K562 (cell line): ENCODE measurements around the gene PRKACB. TPM values are rescaled to one million over a fixed set of nuclear protein-coding genes. Genes with fewer than 3 reads are reported as not detected.

Experiments
- ATAC-seq: fragments of 200-7000 bp; cut with Tn5 transposase; 3 replicates; pipeline ENCODE4 v1.9.1; 2020; ENCODE audit warnings: moderate library complexity
- BruUV-seq: library from RNA; stranded (reverse); fragments of 400-500 nt; replicated peaks from 2 replicates; lab custom pipeline; 2021; lab: Mats Ljungman, UMichigan
- CTCF ChIA-PET: fragments of 300-600 bp; formaldehyde crosslinking; extraction: SDS; loops from one replicate; lab custom pipeline; 2021; ENCODE audit warnings: low intra/inter-chr PET ratio; lab: Yijun Ruan, JAX
- POLR2A ChIA-PET: fragments of 300-600, 350-650 bp; sonication (Branson Sonifier 250); formaldehyde crosslinking; extraction: SDS; loops from one replicate; lab custom pipeline; 2021; ENCODE audit warnings: antibody characterized with exemption, inconsistent platforms; lab: Yijun Ruan, JAX
- DNase-seq, 4 experiments: peaks; one replicate each; pipeline versions ENCODE4 v3.0.0 to v3.0.0-alpha.2; 2011 to 2018; ENCODE audit warnings: low spot score in 3 of 4, mixed read lengths in 3 of 4; ENCODE audit errors: extremely low read depth in 1 of 4
- FAIRE-seq: peaks from 2 replicates; lab custom pipeline; 2011; peaks lifted over from hg19 to GRCh38; lab: Jason Lieb, UNC
- H2AFZ ChIP-seq: 2 replicates; pipeline ENCODE4 v1.6.0; 2011; ENCODE audit warnings: low read depth, low read length, control low read depth, inconsistent platforms
- H3K27ac ChIP-seq: fragments of 200-600 bp; 3 replicates; pipeline ENCODE4 v1.8.0; 2011; ENCODE audit warnings: low read depth, mild to moderate bottlenecking, control low read depth, inconsistent platforms, low read length, moderate library complexity, mixed read lengths; ENCODE audit errors: extremely low read depth
- H3K27me3 ChIP-seq, 2 experiments: fragments of 300-600 bp in 1 of 2; 2 replicates in 1 of 2; 3 replicates in 1 of 2; pipeline versions ENCODE4 v1.6.0 to v1.8.0; 2011; ENCODE audit warnings: inconsistent platforms in 2 of 2, low read length in 2 of 2, mild to moderate bottlenecking in 1 of 2, mixed read lengths in 1 of 2, moderate library complexity in 1 of 2; ENCODE audit not compliant: control insufficient read depth in 2 of 2, insufficient read depth in 2 of 2
- H3K36me3 ChIP-seq: fragments of 300-600 bp; 3 replicates; pipeline ENCODE4 v1.8.0; 2011; ENCODE audit warnings: mild to moderate bottlenecking, low read length, inconsistent platforms; ENCODE audit not compliant: control insufficient read depth, insufficient read depth
- H3K4me1 ChIP-seq, 2 experiments: fragments of 200-600 bp in 1 of 2; replicated peaks in 1 of 2; 2 replicates in 1 of 2; 3 replicates in 1 of 2; pipeline versions ENCODE4 v1.5.1 to v1.8.0; 2011; ENCODE audit warnings: inconsistent platforms in 2 of 2, low read length in 2 of 2, mild to moderate bottlenecking in 1 of 2, mixed read lengths in 1 of 2, moderate library complexity in 1 of 2; ENCODE audit not compliant: control insufficient read depth in 2 of 2, insufficient read depth in 2 of 2
- H3K4me2 ChIP-seq: 2 replicates; pipeline ENCODE4 v1.6.1; 2011; ENCODE audit warnings: low read length, control low read depth, inconsistent platforms, mixed read lengths; ENCODE audit not compliant: insufficient read depth
- H3K4me3 ChIP-seq: fragments of 200-600 bp; sonication (generic), shearing (Covaris generic); 2 replicates; pipeline ENCODE4 v1.5.1; 2016; ENCODE audit warnings: control low read depth, inconsistent platforms
- H3K79me2 ChIP-seq: fragments of 200-600 bp; 3 replicates; pipeline ENCODE4 v1.8.0; 2011; ENCODE audit warnings: low read length, inconsistent platforms; ENCODE audit not compliant: control insufficient read depth, insufficient read depth
- H3K9ac ChIP-seq, 2 experiments: 2 replicates each; pipeline versions ENCODE4 v1.6.0 to v1.6.1; 2011; ENCODE audit warnings: low read depth in 2 of 2, low read length in 2 of 2, control low read depth in 1 of 2, inconsistent platforms in 1 of 2, mild to moderate bottlenecking in 1 of 2, mixed read lengths in 1 of 2; ENCODE audit not compliant: insufficient read depth in 1 of 2
- H3K9me1 ChIP-seq: one replicate; pipeline ENCODE4 v1.6.0; 2011; ENCODE audit warnings: inconsistent platforms, mild to moderate bottlenecking, low read length, moderate library complexity; ENCODE audit not compliant: control insufficient read depth, insufficient read depth
- H3K9me3 ChIP-seq: replicated peaks from 2 replicates; pipeline ENCODE4 v1.5.1; 2011; ENCODE audit warnings: low read depth, low read length, inconsistent platforms; ENCODE audit not compliant: control insufficient read depth, insufficient read depth
- H4K20me1 ChIP-seq: replicated peaks from 2 replicates; pipeline ENCODE4 v1.6.1; 2011; ENCODE audit warnings: low read length, inconsistent platforms, mixed read lengths; ENCODE audit not compliant: control insufficient read depth, insufficient read depth
- ARID1B ChIP-seq: fragments of 450-650 bp; IDR thresholded peaks from 2 replicates; pipeline ENCODE4 v1.6.1; 2016; ENCODE audit warnings: antibody characterized with exemption, mild to moderate bottlenecking, inconsistent platforms
- DNMT1 ChIP-seq: fragments of 450-650 bp; IDR thresholded peaks from 2 replicates; pipeline ENCODE4 v1.6.1; 2016; ENCODE audit warnings: antibody characterized with exemption, mild to moderate bottlenecking
- ELK1 ChIP-seq: sonication (generic); formaldehyde crosslinking; IDR thresholded peaks from 2 replicates; pipeline ENCODE4 v1.8.1; 2022; ENCODE audit warnings: missing genetic modification reagents
- FOXJ3 ChIP-seq: sonication (generic); formaldehyde crosslinking; IDR thresholded peaks from 2 replicates; pipeline ENCODE4 v1.4.0; 2020; ENCODE audit warnings: mild to moderate bottlenecking, missing genetic modification reagents
- FOXP1 ChIP-seq: sonication (generic); formaldehyde crosslinking; IDR thresholded peaks from 2 replicates; pipeline ENCODE4 v1.8.0; 2022; ENCODE audit warnings: mild to moderate bottlenecking, missing genetic modification reagents
- HMG20B ChIP-seq: fragments of 250-450 bp; sonication (Bioruptor Pico); IDR thresholded peaks from 2 replicates; pipeline ENCODE4 v1.5.0; 2021; ENCODE audit warnings: mild to moderate bottlenecking
- MCM2 ChIP-seq: fragments of 450-650 bp; IDR thresholded peaks from 2 replicates; pipeline ENCODE4 v1.6.1; 2017; ENCODE audit warnings: low read depth, mild to moderate bottlenecking
- NFIX ChIP-seq: fragments of 250-450 bp; sonication (Bioruptor Pico); IDR thresholded peaks from 2 replicates; pipeline ENCODE4 v1.4.0; 2020; ENCODE audit warnings: low read depth, mild to moderate bottlenecking, moderate library complexity
- NONO ChIP-seq, 2 experiments: fragments of 200-400 bp in 1 of 2; fragments of 450-650 bp in 1 of 2; formaldehyde crosslinking in 1 of 2; IDR thresholded peaks; 2 replicates each; pipeline ENCODE4 v1.6.1; 2017; ENCODE audit warnings: low read depth in 2 of 2, mild to moderate bottlenecking in 2 of 2, moderate library complexity in 2 of 2, low read length in 1 of 2
- NUFIP1 ChIP-seq: fragments of 450-650 bp; IDR thresholded peaks from 2 replicates; pipeline ENCODE4 v1.6.1; 2018; ENCODE audit not compliant: partially characterized antibody
- RCOR1 ChIP-seq, 2 experiments: IDR thresholded peaks; 2 replicates each; pipeline ENCODE4 v1.6.1; 2012; ENCODE audit warnings: low read depth in 2 of 2, low read length in 2 of 2, borderline replicate concordance in 1 of 2, improper control_type of control experiment in 1 of 2
- SMARCE1 ChIP-seq: fragments of 450-650 bp; IDR thresholded peaks from 2 replicates; pipeline ENCODE4 v1.7.1; 2016; ENCODE audit warnings: mild to moderate bottlenecking
- TEAD1 ChIP-seq, 2 experiments: fragments of 450-650 bp in 1 of 2; sonication (generic) in 1 of 2; formaldehyde crosslinking; IDR thresholded peaks; 2 replicates each; pipeline versions ENCODE4 v1.4.0 to v1.8.0; 2020 to 2022; ENCODE audit warnings: mild to moderate bottlenecking in 2 of 2, missing genetic modification reagents in 1 of 2
- TEAD2 ChIP-seq: fragments of 450-650 bp; IDR thresholded peaks from 2 replicates; pipeline ENCODE4 v1.6.1; 2016; ENCODE audit warnings: missing genetic modification characterization, control low read depth, missing compliant biosample characterization
- TRIM24 ChIP-seq, 2 experiments: fragments of 450-650 bp; IDR thresholded peaks; 2 replicates each; pipeline ENCODE4 v1.6.1; 2016
- TSC22D4 ChIP-seq: fragments of 450-650 bp; IDR thresholded peaks from 2 replicates; pipeline ENCODE4 v1.6.1; 2016; ENCODE audit warnings: missing genetic modification characterization, missing biosample characterization, control low read depth
- WGBS: fragments of 100-300 bp; shearing (Covaris generic); methylation state at CpG from one replicate; pipeline ENCODE4 v1.1.6; 2016; ENCODE audit warnings: low coverage, mixed read lengths; ENCODE audit not compliant: insufficient coverage; ENCODE audit errors: missing lambda C conversion rate; 5-methylcytosine and 5-hydroxymethylcytosine counted together
- in situ Hi-C: fragments of 300-500 bp; cut with MboI; formaldehyde crosslinking; loops from 4 replicates; pipeline ENCODE4 v1.15.0; 2018; ENCODE audit warnings: inconsistent platforms, mixed read lengths
- intact Hi-C: fragments of 100-400 bp; cut with micrococcal nuclease; formaldehyde crosslinking; loops from 2 replicates; pipeline ENCODE4 v1.14.2; 2022
- polyA plus RNA-seq, 8 experiments: library from polyadenylated mRNA; depleted of rRNA in 4 of 8; stranded (reverse) in 5 of 8; unstranded in 3 of 8; fragments of >200 nt; fragmentation: Nextera tagmentation in 2 of 8; fragmentation: Illumina TruSeq in 1 of 8; extraction: Ambion mirVana in 2 of 8; extraction: Trizol in 1 of 8; gene quantifications; 2 replicates each; pipeline versions ENCODE4 v1.2.1 to v1.2.3, GENCODE V29; 2011 to 2014; ENCODE audit warnings: inconsistent platforms in 1 of 8, missing spikeins in 1 of 8
- total RNA-seq, 7 experiments: library from RNA; depleted of rRNA in 6 of 7; stranded (reverse); fragments of >200 nt in 6 of 7; fragmentation: Illumina TruSeq in 2 of 7; extraction: Trizol in 2 of 7; gene quantifications; 2 replicates each; pipeline versions ENCODE4 v1.2.1 to v1.2.3, GENCODE V29; 2011 to 2021; ENCODE audit warnings: low replicate concordance in 1 of 7
- TF ChIP-seq, protein P1 (sequence below), 2 experiments: fragments of 150-350 bp in 1 of 2; IDR thresholded peaks; 2 replicates each; pipeline ENCODE4 v1.6.1; 2012 to 2016; ENCODE audit warnings: low read depth in 2 of 2, low read length in 2 of 2, mild to moderate bottlenecking in 1 of 2, moderate library complexity in 1 of 2
- TF ChIP-seq, protein P2 (sequence below): fragments of 450-650 bp; IDR thresholded peaks from 2 replicates; pipeline ENCODE4 v1.6.1; 2016; ENCODE audit warnings: borderline replicate concordance

The PRKACB gene
- total and polyA plus RNA-seq, 9 of the 15 experiments (the other 6 are each of a cell fraction or from before 2014, with no cell fraction given) = 1.1 to 5.2 (median 2.8) TPM

- Histone ChIP-seq H3K9me1 (no peaks in the 10 kb centered on the region), H4K20me1 (no peaks in the 10 kb centered on the region), H3K27me3 (no peaks in the 10 kb centered on the region), H3K9ac (no peak overlapping the region), H3K36me3 (no peaks in the 10 kb centered on the region), H2AFZ (no peak overlapping the region), H3K4me3 (no peak overlapping the region), H3K4me2 (no peak overlapping the region), H3K27ac (no peak overlapping the region), H3K9me3 (no peaks in the 10 kb centered on the region), H3K79me2 (no peaks in the 10 kb centered on the region), H3K4me1 (no peaks in the 10 kb centered on the region)
- no TSS peak for BruUV-seq
- 18% methylated on average over 1 of the region's 1 CpG for WGBS
- no peak for FAIRE-seq
- DNase-seq = no peak
- in situ Hi-C loops (loop anchor here (25.0 kb wide), 1 partner anchor 614 kb away; no protein-coding TSS in a partner anchor), intact Hi-C loops (no loop called here)
- TF ChIP-seq, protein P1, sequence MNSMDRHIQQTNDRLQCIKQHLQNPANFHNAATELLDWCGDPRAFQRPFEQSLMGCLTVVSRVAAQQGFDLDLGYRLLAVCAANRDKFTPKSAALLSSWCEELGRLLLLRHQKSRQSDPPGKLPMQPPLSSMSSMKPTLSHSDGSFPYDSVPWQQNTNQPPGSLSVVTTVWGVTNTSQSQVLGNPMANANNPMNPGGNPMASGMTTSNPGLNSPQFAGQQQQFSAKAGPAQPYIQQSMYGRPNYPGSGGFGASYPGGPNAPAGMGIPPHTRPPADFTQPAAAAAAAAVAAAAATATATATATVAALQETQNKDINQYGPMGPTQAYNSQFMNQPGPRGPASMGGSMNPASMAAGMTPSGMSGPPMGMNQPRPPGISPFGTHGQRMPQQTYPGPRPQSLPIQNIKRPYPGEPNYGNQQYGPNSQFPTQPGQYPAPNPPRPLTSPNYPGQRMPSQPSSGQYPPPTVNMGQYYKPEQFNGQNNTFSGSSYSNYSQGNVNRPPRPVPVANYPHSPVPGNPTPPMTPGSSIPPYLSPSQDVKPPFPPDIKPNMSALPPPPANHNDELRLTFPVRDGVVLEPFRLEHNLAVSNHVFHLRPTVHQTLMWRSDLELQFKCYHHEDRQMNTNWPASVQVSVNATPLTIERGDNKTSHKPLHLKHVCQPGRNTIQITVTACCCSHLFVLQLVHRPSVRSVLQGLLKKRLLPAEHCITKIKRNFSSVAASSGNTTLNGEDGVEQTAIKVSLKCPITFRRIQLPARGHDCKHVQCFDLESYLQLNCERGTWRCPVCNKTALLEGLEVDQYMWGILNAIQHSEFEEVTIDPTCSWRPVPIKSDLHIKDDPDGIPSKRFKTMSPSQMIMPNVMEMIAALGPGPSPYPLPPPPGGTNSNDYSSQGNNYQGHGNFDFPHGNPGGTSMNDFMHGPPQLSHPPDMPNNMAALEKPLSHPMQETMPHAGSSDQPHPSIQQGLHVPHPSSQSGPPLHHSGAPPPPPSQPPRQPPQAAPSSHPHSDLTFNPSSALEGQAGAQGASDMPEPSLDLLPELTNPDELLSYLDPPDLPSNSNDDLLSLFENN (IDR thresholded peaks at IDR 0.05; ENCODE audit: low read depth in 2 of 2, low read length in 2 of 2) = no peak
- TF ChIP-seq NONO (IDR thresholded peaks at IDR 0.05; ENCODE audit: low read depth in 2 of 2, low read length in 1 of 2) = no peak
- TF ChIP-seq DNMT1 = no peak
- TF ChIP-seq HMG20B (CRISPR knock-in tag) = no peak
- no peak for TF ChIP-seq TSC22D4 (tag)
- TF ChIP-seq, protein P2, sequence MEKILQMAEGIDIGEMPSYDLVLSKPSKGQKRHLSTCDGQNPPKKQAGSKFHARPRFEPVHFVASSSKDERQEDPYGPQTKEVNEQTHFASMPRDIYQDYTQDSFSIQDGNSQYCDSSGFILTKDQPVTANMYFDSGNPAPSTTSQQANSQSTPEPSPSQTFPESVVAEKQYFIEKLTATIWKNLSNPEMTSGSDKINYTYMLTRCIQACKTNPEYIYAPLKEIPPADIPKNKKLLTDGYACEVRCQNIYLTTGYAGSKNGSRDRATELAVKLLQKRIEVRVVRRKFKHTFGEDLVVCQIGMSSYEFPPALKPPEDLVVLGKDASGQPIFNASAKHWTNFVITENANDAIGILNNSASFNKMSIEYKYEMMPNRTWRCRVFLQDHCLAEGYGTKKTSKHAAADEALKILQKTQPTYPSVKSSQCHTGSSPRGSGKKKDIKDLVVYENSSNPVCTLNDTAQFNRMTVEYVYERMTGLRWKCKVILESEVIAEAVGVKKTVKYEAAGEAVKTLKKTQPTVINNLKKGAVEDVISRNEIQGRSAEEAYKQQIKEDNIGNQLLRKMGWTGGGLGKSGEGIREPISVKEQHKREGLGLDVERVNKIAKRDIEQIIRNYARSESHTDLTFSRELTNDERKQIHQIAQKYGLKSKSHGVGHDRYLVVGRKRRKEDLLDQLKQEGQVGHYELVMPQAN = no peak
- TF ChIP-seq NUFIP1 = no peak
- TF ChIP-seq NFIX (CRISPR knock-in tag) = no peak
- TF ChIP-seq TEAD2 (tag) = no peak
- TF ChIP-seq ARID1B = no peak
- TF ChIP-seq TRIM24 (IDR thresholded peaks at IDR 0.05) = no peak
- no peak for TF ChIP-seq ELK1 (CRISPR knock-in tag)
- no peak for TF ChIP-seq MCM2
- no peak for TF ChIP-seq RCOR1 (IDR thresholded peaks at IDR 0.05; ENCODE audit: borderline replicate concordance in 1 of 2, low read depth in 2 of 2, low read length in 2 of 2)
- no peak for TF ChIP-seq TEAD1 (CRISPR knock-in tag; IDR thresholded peaks at IDR 0.05)
- no peak for TF ChIP-seq FOXP1 (CRISPR knock-in tag)
- no peak for TF ChIP-seq SMARCE1
- no peak for TF ChIP-seq FOXJ3 (CRISPR knock-in tag)
- no peak for ATAC-seq
- CTCF ChIA-PET = no interaction called here
- POLR2A ChIA-PET = no interaction called here
Measured at GRCh38 chr1:84148758-84149157, 4.7 kb downstream of the PRKACB start.
